Measurements from ENCODE around the gene PIP5K1B. TPM values are rescaled to one million over a fixed set of nuclear protein-coding genes. Genes with fewer than 3 reads are reported as not detected.

The PIP5K1B gene
- total RNA-seq, 2 experiments from 2014 or later: 0.13 to 0.16 TPM

DNA sequence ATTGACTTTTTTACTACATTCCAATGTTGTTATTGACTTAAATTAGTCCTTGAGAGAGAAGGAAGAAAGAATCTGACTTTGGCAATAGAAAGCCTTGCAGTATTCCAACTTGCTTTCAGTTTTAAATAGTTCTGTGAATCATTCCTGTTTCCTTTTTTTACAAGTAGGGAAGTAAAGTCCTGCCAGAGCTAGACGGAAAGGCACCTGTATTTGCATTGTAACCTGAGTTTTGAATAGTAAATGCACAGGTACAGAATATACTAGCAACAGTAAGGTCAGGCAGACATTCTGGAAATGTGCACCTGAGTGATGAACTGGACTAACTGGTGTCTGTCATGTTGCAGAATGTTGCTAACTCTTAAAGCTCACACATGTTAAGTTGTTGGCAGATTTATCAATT lies 208.0 kb downstream of the PIP5K1B start:
- ChIA-PET CTCF (interaction anchor here (1.0 kb wide), 1 partner anchor 68 kb away, joined by 3 read pairs; no protein-coding TSS in a partner anchor), POLR2A (no interaction called here)
- H3K4me3 Mint-ChIP-seq: no peak overlapping the region
- DNase-seq (no peak), ATAC-seq (no peak)
- H3K27ac Mint-ChIP-seq: no peak overlapping the region
- H3K9me3 Mint-ChIP-seq (ENCODE audit: insufficient read depth): no peaks in the 10 kb centered on the region
- H3K4me1 Mint-ChIP-seq (ENCODE audit: low read depth): no peaks in the 10 kb centered on the region
- H3K36me3 Mint-ChIP-seq (ENCODE audit: low read depth): no peaks in the 10 kb centered on the region
- peaks cover 22% of the 10 kb centered on the region for H3K27me3 Mint-ChIP-seq (ENCODE audit: low read depth)

DNA sequence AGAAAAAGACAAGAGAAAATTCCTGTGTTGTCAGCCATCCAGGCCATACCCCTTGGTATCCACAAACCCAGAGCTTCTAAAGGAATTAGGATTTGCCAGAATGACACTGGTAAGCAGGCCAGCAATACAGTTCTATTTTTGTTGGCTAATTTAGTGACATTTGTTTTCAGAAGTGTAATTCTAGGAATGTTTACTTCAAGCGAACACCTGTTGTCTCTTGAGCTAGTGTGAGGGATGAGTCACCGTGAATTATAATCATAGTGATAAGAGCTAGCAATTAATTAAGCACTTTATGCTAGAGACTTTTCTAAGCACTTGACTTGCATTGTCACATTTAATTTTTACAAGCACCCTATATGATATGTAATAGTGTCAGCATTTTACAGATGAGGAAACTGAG lies 209.7 kb downstream of the PIP5K1B start:
- Mint-ChIP-seq H3K27ac (no peak overlapping the region), H3K27me3 (ENCODE audit: low read depth) (peaks cover 20% of the 10 kb centered on the region), H3K4me1 (ENCODE audit: low read depth) (peaks cover 1% of the 10 kb centered on the region), H3K9me3 (ENCODE audit: insufficient read depth) (no peaks in the 10 kb centered on the region), H3K36me3 (ENCODE audit: low read depth) (no peaks in the 10 kb centered on the region), H3K4me3 (no peak overlapping the region)
- no peak for ATAC-seq
- ChIA-PET CTCF (no interaction called here), POLR2A (no interaction called here)
- DNase-seq: no peak

DNA sequence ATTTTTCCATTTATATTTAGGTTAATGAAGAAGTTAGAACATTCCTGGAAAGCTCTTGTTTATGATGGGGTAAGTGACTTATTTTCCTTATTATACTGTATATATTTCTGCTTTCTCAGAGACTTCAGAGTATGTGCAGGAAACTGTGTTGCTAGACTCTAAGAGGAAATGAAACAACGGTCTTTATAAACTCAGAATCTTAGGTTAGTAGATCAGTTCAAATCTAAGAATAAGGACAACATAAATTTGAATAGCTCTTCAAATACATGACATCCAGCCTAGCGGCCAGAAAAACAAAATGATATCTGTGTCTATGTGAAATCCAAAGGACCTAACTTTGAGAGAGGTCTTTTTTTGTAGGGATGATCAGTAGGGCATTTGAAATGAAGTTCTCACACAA lies 214.6 kb downstream of the PIP5K1B start:
- no peak overlapping the region for H3K27ac Mint-ChIP-seq
- peaks cover 8% of the 10 kb centered on the region for H3K4me1 Mint-ChIP-seq (ENCODE audit: low read depth)
- H3K27me3 Mint-ChIP-seq (ENCODE audit: low read depth): peaks cover 10% of the 10 kb centered on the region
- CTCF ChIA-PET: interaction anchor here (0.7 to 1.0 kb wide), 3 partner anchors 29 to 45 kb away, joined by 3 read pairs; no protein-coding TSS in a partner anchor
- DNase-seq: no peak
- no peak overlapping the region for H3K4me3 Mint-ChIP-seq
- no peaks in the 10 kb centered on the region for H3K9me3 Mint-ChIP-seq (ENCODE audit: insufficient read depth)
- ATAC-seq: no peak
- no peaks in the 10 kb centered on the region for H3K36me3 Mint-ChIP-seq (ENCODE audit: low read depth)
- POLR2A ChIA-PET: no interaction called here

DNA sequence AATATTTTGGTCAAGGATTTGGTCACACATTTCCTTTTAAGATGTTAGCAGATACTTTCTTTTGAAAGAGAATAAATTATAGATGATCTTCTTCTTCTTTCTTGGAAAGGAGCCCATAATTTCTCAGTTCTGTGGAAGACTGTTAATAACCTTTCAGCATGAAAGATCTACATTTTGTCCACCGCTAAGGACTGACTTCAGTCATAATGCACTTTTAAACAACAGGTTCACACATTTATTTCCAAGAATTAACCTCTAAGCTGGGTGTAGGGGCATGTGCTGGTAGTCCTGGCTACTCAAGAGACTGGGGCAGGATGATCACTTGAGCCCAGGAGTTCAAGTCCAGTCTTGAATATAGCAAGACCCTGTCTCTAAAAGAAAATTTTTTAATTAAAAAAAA lies 215.9 kb downstream of the PIP5K1B start:
- no peak overlapping the region for H3K27ac Mint-ChIP-seq
- ChIA-PET POLR2A (no interaction called here), CTCF (no interaction called here)

DNA sequence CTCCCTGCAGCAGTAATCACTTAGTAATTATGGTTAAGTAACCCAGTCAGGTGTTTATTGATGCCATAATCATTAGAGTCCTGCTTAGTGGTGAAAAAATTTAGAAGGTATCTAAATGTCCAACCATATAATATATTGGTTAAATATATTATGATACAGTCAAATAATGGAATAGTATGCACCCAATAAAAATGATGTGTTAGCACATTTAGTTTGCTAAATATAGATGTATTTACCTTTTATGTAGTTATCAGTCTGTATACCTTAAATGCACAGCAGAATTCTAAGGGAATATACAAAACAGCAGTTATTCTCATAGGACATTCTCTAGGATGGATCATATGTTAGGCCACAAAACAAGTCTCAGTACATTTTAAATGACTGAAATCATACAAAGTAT lies 218.4 kb downstream of the PIP5K1B start:
- ChIA-PET CTCF (no interaction called here), POLR2A (no interaction called here)
- H3K36me3 Mint-ChIP-seq (ENCODE audit: low read depth): no peaks in the 10 kb centered on the region
- no peak for ATAC-seq
- no peaks in the 10 kb centered on the region for H3K9me3 Mint-ChIP-seq (ENCODE audit: insufficient read depth)
- no peak for DNase-seq
- peaks cover 23% of the 10 kb centered on the region for H3K27me3 Mint-ChIP-seq (ENCODE audit: low read depth)
- peaks cover 8% of the 10 kb centered on the region for H3K4me1 Mint-ChIP-seq (ENCODE audit: low read depth)
- H3K27ac Mint-ChIP-seq: no peak overlapping the region
- no peak overlapping the region for H3K4me3 Mint-ChIP-seq

More for the DNA sequence above, 215.9 kb downstream of the PIP5K1B start:
- peaks cover 8% of the 10 kb centered on the region for H3K4me1 Mint-ChIP-seq (ENCODE audit: low read depth)
- H3K27me3 Mint-ChIP-seq (ENCODE audit: low read depth): peaks cover 7% of the 10 kb centered on the region
- no peaks in the 10 kb centered on the region for H3K36me3 Mint-ChIP-seq (ENCODE audit: low read depth)
- ATAC-seq (no peak), DNase-seq (no peak)
- no peak overlapping the region for H3K4me3 Mint-ChIP-seq
- no peaks in the 10 kb centered on the region for H3K9me3 Mint-ChIP-seq (ENCODE audit: insufficient read depth)

DNA sequence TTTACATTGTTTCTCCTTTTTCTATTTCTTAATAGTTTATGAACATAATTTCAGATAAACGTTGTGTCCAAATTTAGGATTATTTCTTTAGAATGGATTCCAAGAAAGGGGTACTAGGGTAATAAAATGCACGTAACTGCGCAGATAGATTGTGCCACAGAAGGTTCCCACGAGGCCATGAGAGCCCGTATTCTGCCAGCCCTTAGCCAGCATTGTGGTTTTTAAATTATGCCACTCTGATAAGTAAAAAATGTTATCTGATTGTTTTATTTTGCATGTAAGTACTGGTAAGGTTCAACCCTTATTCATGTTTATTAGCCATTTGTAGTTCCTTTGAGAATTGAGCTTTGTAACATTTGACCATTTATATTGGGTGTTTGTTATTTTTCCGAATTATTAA lies 220.1 kb downstream of the PIP5K1B start:
- H3K27me3 Mint-ChIP-seq (ENCODE audit: low read depth): peaks cover 30% of the 10 kb centered on the region
- H3K4me3 Mint-ChIP-seq: no peak overlapping the region
- CTCF ChIA-PET: no interaction called here
- ATAC-seq (no peak), DNase-seq (no peak)
- no peak overlapping the region for H3K27ac Mint-ChIP-seq
- H3K36me3 Mint-ChIP-seq (ENCODE audit: low read depth): no peaks in the 10 kb centered on the region
- peaks cover 2% of the 10 kb centered on the region for H3K4me1 Mint-ChIP-seq (ENCODE audit: low read depth)
- POLR2A ChIA-PET: no interaction called here
- H3K9me3 Mint-ChIP-seq (ENCODE audit: insufficient read depth): no peaks in the 10 kb centered on the region

DNA sequence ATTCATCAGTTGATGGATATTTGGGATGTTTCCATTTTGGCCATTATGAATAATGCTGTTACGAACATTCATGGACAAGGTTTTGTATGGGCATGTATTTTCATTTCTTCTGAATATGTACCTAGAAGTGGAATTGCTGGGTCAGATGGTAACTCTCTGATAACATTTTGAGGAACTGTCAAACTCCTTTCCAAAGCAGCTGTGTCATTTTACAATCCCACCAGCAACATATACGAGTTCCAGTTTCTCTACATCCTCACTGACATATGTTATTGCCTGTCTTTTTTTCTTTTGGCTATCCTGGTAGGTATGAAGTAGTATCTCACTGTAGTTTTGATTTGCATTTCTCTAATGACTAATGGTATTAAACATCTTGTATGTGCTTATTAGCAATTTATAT lies 222.1 kb downstream of the PIP5K1B start:
- CTCF ChIA-PET: interaction anchor here (0.7 kb wide), 1 partner anchor 11 kb away, joined by 3 read pairs; no protein-coding TSS in a partner anchor
- H3K4me1 Mint-ChIP-seq (ENCODE audit: low read depth): peaks cover 10% of the 10 kb centered on the region

DNA sequence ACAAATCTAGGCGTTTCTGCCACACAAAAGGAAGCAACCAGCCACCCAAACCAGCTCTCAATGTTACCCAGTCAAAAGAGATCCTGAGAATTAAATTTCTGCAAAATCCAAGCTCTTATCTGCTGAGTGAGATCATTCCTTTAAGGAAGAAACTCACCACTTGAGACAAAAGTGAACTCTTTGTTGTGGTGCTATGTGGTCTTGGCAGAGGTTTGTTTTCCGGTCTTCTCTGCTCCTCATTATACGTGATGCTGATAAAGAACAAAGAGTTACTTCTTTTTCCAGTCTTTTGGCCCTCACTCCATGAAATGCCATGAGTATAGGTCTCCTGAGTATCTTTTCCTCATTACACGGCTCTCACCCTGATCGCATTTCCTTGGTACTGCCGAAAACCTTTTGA lies 226.8 kb downstream of the PIP5K1B start:
- ChIA-PET CTCF (no interaction called here), POLR2A (no interaction called here)
- DNase-seq (peak; percentile 31), ATAC-seq (peak; percentile 60)
- no peaks in the 10 kb centered on the region for H3K9me3 Mint-ChIP-seq (ENCODE audit: insufficient read depth)
- no peak overlapping the region for H3K4me3 Mint-ChIP-seq
- H3K36me3 Mint-ChIP-seq (ENCODE audit: low read depth): no peaks in the 10 kb centered on the region
- H3K27ac Mint-ChIP-seq: no peak overlapping the region
- H3K4me1 Mint-ChIP-seq (ENCODE audit: low read depth): peaks cover 15% of the 10 kb centered on the region
- H3K27me3 Mint-ChIP-seq (ENCODE audit: low read depth): peaks cover 44% of the 10 kb centered on the region

More for the DNA sequence above, 222.1 kb downstream of the PIP5K1B start:
- H3K4me3 Mint-ChIP-seq: no peak overlapping the region
- ATAC-seq: no peak
- POLR2A ChIA-PET: no interaction called here
- H3K9me3 Mint-ChIP-seq (ENCODE audit: insufficient read depth): no peaks in the 10 kb centered on the region
- H3K36me3 Mint-ChIP-seq (ENCODE audit: low read depth): no peaks in the 10 kb centered on the region
- peaks cover 29% of the 10 kb centered on the region for H3K27me3 Mint-ChIP-seq (ENCODE audit: low read depth)
- no peak overlapping the region for H3K27ac Mint-ChIP-seq
- no peak for DNase-seq

DNA sequence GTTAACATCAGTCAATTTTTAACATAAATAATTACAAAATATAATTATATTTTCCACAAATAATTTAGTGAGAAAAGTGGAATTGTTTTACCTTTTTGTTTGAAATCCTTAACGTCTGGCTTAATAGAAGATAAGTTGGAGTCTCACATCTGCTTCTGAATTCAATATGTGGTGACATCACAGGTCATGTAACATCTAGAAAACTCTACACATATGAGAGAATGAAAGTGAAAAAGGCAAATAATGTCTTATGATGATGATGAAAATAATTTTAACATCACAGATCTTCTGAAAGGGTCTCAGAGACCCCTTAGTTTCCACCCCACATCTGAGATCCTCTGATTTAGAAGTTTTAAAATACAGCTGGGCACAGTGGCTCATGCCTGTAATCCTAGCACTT lies 227.4 kb downstream of the PIP5K1B start:
- POLR2A ChIA-PET: no interaction called here
- H3K27ac Mint-ChIP-seq: no peak overlapping the region
- CTCF ChIA-PET: no interaction called here
- DNase-seq (no peak), ATAC-seq (no peak)
- H3K36me3 Mint-ChIP-seq (ENCODE audit: low read depth): no peaks in the 10 kb centered on the region
- H3K4me1 Mint-ChIP-seq (ENCODE audit: low read depth): peaks cover 15% of the 10 kb centered on the region
- H3K27me3 Mint-ChIP-seq (ENCODE audit: low read depth): peaks cover 46% of the 10 kb centered on the region
- no peak overlapping the region for H3K4me3 Mint-ChIP-seq
- no peaks in the 10 kb centered on the region for H3K9me3 Mint-ChIP-seq (ENCODE audit: insufficient read depth)

DNA sequence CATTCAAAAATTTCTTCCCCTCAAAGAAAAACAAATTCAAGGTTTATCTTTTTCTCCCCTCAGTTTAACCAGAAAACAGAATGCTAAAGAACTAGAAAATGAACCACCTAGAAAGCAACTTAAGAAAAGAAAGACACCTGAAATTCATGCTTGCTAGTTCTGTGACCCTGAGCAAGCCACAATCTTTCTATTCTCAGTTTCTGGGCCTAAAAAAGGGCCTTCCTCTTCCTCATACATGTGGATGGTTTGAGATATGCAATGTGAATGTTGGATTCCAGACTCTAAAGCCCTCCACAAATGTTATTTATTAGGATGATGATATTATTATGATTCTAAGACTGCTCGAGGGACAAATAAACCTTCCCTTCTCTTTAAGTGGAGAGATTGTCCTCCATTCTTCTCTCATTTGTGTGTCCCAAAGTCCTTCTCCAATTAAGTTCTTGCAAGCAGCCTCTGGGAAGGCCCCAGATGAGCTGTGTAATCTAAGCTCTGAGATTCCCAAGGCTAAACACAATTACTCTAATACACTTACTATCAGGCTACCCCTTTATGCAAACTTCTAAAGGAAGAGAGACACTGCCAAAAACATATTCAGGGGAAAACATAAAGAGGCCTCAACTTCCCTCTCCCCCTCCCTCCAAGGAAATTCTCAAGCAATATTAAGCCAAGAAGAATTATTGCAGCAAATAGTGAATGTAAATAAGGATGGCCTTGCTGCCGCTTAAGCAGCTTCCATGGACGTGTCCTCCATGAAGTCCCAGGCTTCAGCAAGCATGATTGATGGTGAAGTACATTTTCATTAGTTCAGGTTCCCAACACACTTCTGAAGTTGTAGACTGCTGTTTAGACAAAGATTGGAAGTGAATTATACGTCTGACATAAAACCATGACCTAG lies 228.6 kb downstream of the PIP5K1B start:
- Mint-ChIP-seq H3K9me3 (ENCODE audit: insufficient read depth) (no peaks in the 10 kb centered on the region), H3K4me3 (no peak overlapping the region), H3K27me3 (ENCODE audit: low read depth) (peaks cover 48% of the 10 kb centered on the region), H3K4me1 (ENCODE audit: low read depth) (peaks cover 15% of the 10 kb centered on the region), H3K27ac (no peak overlapping the region), H3K36me3 (ENCODE audit: low read depth) (no peaks in the 10 kb centered on the region)
- CTCF ChIA-PET: no interaction called here
- DNase-seq (no peak), ATAC-seq (no peak)
- POLR2A ChIA-PET: no interaction called here

DNA sequence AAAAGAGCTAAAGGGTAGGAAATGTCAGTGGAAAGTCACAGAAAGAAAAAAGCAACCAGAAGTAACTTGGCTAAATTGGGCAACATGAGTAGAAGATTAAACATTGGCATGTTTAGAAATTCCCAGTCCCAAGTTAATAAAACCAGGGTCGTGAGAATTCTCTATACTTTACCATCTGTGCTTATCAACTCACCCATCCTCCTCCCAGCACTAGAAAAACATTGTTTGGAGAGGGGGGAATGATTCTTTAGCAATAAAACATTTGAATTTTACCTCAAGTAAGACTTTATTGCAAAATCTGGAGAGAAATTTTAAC lies 229.2 kb downstream of the PIP5K1B start:
- H3K27me3 Mint-ChIP-seq (ENCODE audit: low read depth): peaks cover 49% of the 10 kb centered on the region
- no peak overlapping the region for H3K4me3 Mint-ChIP-seq
- ChIA-PET POLR2A (no interaction called here), CTCF (interaction anchor here (0.5 kb wide), 1 partner anchor 347 kb away, joined by 3 read pairs; no protein-coding TSS in a partner anchor)
- DNase-seq (no peak), ATAC-seq (no peak)
- no peaks in the 10 kb centered on the region for H3K9me3 Mint-ChIP-seq (ENCODE audit: insufficient read depth)
- peaks cover 15% of the 10 kb centered on the region for H3K4me1 Mint-ChIP-seq (ENCODE audit: low read depth)
- no peaks in the 10 kb centered on the region for H3K36me3 Mint-ChIP-seq (ENCODE audit: low read depth)
- H3K27ac Mint-ChIP-seq: no peak overlapping the region

DNA sequence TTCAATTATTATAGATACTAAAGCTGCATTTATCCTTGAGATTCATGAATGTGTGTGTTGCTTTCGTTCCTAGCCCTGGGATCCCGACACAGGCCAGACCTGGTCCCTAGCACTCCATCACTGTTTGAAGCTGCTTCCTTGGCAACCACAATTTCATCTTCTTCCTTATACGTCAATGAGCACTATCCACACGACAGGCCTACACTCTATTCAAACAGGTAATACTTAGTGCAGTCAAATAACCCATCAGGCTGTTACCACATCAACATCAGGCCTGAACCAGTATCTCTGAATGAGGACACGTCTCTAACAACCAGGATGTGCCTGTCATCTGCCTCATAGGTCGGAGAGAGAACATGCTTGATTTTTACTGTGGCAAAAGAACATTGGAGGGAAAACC lies 235.5 kb downstream of the PIP5K1B start:
- no peaks in the 10 kb centered on the region for H3K36me3 Mint-ChIP-seq (ENCODE audit: low read depth)

More for the DNA sequence above, 235.5 kb downstream of the PIP5K1B start:
- H3K9me3 Mint-ChIP-seq (ENCODE audit: insufficient read depth): no peaks in the 10 kb centered on the region
- peaks cover 37% of the 10 kb centered on the region for H3K27me3 Mint-ChIP-seq (ENCODE audit: low read depth)
- H3K4me3 Mint-ChIP-seq: no peak overlapping the region
- POLR2A ChIA-PET: no interaction called here
- CTCF ChIA-PET: no interaction called here
- no peaks in the 10 kb centered on the region for H3K4me1 Mint-ChIP-seq (ENCODE audit: low read depth)
- H3K27ac Mint-ChIP-seq: no peak overlapping the region
- ATAC-seq: no peak
- DNase-seq: no peak

All from activated CD8-positive, alpha-beta T cell treated with anti-CD3 and anti-CD28 coated beads, Interleukin-2, amount 10 ng/mL, durations not matched to agents 7 days and 5 days (primary cell).